Smooth muscle cell (in vitro differentiated cells): Measurements from ENCODE around the gene STAMBP. TPM values are rescaled to one million over a fixed set of nuclear protein-coding genes. Genes with fewer than 3 reads are reported as not detected.
A peak's percentile ranks its signal among the peaks of the same experiment; 100 is the strongest.
"Not testable (repeated sequence)": the region's sequence is repeated elsewhere in the genome, so short reads cannot be mapped to it uniquely, and the experiment has no call there.

Source experiments
- DNase-seq: peaks from one replicate; lab custom pipeline; 2025; ENCODE audit not compliant: unreplicated experiment; lab: John Stamatoyannopoulos, UW
- H2AFZ ChIP-seq: fragments of 200-600 bp; sonication (generic); 2 replicates; pipeline ENCODE4 v1.6.0; 2016; ENCODE audit warnings: antibody characterized with exemption, low read depth, mild to moderate bottlenecking
- H3F3A ChIP-seq: fragments of 200-600 bp; sonication (generic); 2 replicates; pipeline ENCODE4 v1.6.0; 2017; ENCODE audit warnings: antibody characterized with exemption, low read depth
- H3K27ac ChIP-seq: fragments of 200-600 bp; sonication (generic); 2 replicates; pipeline ENCODE4 v1.5.1; 2016; ENCODE audit warnings: low read depth, mild to moderate bottlenecking
- H3K27me3 ChIP-seq: fragments of 200-600 bp; sonication (generic); 2 replicates; pipeline ENCODE4 v1.6.1; 2016; ENCODE audit warnings: low read depth, mild to moderate bottlenecking
- H3K36me3 ChIP-seq: fragments of 200-600 bp; sonication (generic); 2 replicates; pipeline ENCODE4 v1.5.1; 2016; ENCODE audit warnings: low read depth
- H3K4me1 ChIP-seq: fragments of 200-600 bp; sonication (generic); 2 replicates; pipeline ENCODE4 v1.5.1; 2016; ENCODE audit warnings: low read depth
- H3K4me2 ChIP-seq: fragments of 200-600 bp; sonication (generic); 2 replicates; pipeline ENCODE4 v1.6.0; 2016; ENCODE audit warnings: mild to moderate bottlenecking
- H3K4me3 ChIP-seq: fragments of 200-600 bp; sonication (generic); 2 replicates; pipeline ENCODE4 v1.5.1; 2016; ENCODE audit warnings: mild to moderate bottlenecking
- H3K79me2 ChIP-seq: fragments of 200-600 bp; sonication (generic); 2 replicates; pipeline ENCODE4 v1.6.0; 2016; ENCODE audit warnings: low read depth, mild to moderate bottlenecking
- H3K9ac ChIP-seq: fragments of 200-600 bp; sonication (generic); 2 replicates; pipeline ENCODE4 v1.6.0; 2016; ENCODE audit warnings: low read depth
- H3K9me3 ChIP-seq: fragments of 200-600 bp; sonication (generic); replicated peaks from 2 replicates; pipeline ENCODE4 v1.5.1; 2016; ENCODE audit warnings: low read depth
- H4K20me1 ChIP-seq: fragments of 200-600 bp; sonication (generic); 2 replicates; pipeline ENCODE4 v1.6.0; 2016; ENCODE audit warnings: low read depth
- WGBS: methylation state at CpG from one replicate; pipeline ENCODE4 v1.1.7; 2016; ENCODE audit warnings: low lambda C conversion rate; 5-methylcytosine and 5-hydroxymethylcytosine counted together
- polyA plus RNA-seq: library from polyadenylated mRNA; unstranded; fragments of >200 nt; fragmentation: Nextera tagmentation; extraction: Ambion mirVana; gene quantifications from 2 replicates; pipeline ENCODE4 v1.2.1, GENCODE V29; 2016
- total RNA-seq: library from RNA; depleted of rRNA; stranded (reverse); fragments of >200 nt; gene quantifications from 2 replicates; pipeline ENCODE4 v1.2.3, GENCODE V29; 2014
- TF ChIP-seq, protein P1 (sequence below): fragments of 200-600 bp; sonication (generic); IDR thresholded peaks from 2 replicates; pipeline ENCODE4 v1.5.1; 2017; ENCODE audit warnings: borderline replicate concordance, mild to moderate bottlenecking, antibody characterized with exemption; ENCODE audit not compliant: insufficient read depth, poor library complexity, severe bottlenecking

Gene STAMBP
- total RNA-seq (36.3 and 61.1 TPM in 2 replicates), polyA plus RNA-seq (48.5 and 53.0 TPM in 2 replicates)

DNA sequence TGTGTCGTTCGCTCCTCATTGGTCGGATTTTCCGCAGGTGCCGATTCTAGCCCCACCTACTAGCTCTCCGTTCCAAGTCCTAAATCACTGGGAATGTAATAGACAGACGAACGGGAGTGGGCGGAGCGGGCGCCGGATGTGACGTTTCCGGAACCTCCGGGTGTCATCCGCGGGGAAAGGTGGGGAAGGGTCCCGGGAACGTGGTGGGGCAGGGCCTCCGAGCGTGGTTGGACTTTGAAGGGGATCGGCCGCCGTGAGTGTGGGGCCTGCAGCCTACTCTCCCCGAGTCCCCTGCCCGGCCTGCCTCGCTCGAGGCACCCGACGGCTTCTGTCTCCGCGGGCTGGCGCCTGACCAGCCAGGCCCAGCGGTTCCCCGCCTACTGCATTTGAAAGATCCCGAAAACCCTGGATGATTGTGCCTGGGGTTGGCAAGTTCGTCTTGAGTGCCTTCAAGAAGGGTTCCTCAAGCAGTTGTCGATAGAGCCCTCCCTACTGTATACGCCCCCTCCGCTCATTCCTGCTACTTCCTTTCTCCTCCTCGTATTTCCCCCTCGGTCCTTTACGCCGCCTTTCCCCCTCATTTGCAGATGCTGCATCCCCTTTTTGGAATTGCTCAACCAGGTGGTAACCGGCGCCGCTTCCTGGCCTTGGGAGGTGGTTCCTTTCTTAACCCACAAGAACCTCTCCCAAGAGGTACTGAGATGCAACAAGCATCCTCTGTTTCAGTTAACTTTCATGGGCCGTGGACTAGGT is at the start of gene STAMBP:
Gene STAMBP (plus strand): TSS at position 144 of the 753 bp plus-strand sequence. CDS start 1,896 bp downstream, outside the sequence.
- Histone ChIP-seq H3K27ac (peak within 1 kb of the TSS; percentile 97), H3K9ac (peak within 1 kb of the TSS; percentile 97), H3K27me3 (no peaks in the 10 kb centered on the region), H4K20me1 (no peaks in the 10 kb centered on the region), H3K79me2 (peaks cover 9% of the 10 kb centered on the region), H3K9me3 (no peaks in the 10 kb centered on the region), H2AFZ (peak within 1 kb of the TSS; percentile 86), H3F3A (peaks cover 8% of the 10 kb centered on the region), H3K4me2 (peak within 1 kb of the TSS; percentile 94), H3K4me3 (peak within 1 kb of the TSS; percentile 75), H3K36me3 (peaks cover 6% of the 10 kb centered on the region), H3K4me1 (peaks cover 12% of the 10 kb centered on the region)
- peak; percentile 67 for DNase-seq
- under 1% methylated on average over 34 of the region's 48 CpGs for WGBS
- TF ChIP-seq, protein P1, sequence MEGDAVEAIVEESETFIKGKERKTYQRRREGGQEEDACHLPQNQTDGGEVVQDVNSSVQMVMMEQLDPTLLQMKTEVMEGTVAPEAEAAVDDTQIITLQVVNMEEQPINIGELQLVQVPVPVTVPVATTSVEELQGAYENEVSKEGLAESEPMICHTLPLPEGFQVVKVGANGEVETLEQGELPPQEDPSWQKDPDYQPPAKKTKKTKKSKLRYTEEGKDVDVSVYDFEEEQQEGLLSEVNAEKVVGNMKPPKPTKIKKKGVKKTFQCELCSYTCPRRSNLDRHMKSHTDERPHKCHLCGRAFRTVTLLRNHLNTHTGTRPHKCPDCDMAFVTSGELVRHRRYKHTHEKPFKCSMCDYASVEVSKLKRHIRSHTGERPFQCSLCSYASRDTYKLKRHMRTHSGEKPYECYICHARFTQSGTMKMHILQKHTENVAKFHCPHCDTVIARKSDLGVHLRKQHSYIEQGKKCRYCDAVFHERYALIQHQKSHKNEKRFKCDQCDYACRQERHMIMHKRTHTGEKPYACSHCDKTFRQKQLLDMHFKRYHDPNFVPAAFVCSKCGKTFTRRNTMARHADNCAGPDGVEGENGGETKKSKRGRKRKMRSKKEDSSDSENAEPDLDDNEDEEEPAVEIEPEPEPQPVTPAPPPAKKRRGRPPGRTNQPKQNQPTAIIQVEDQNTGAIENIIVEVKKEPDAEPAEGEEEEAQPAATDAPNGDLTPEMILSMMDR = no peak

DNA sequence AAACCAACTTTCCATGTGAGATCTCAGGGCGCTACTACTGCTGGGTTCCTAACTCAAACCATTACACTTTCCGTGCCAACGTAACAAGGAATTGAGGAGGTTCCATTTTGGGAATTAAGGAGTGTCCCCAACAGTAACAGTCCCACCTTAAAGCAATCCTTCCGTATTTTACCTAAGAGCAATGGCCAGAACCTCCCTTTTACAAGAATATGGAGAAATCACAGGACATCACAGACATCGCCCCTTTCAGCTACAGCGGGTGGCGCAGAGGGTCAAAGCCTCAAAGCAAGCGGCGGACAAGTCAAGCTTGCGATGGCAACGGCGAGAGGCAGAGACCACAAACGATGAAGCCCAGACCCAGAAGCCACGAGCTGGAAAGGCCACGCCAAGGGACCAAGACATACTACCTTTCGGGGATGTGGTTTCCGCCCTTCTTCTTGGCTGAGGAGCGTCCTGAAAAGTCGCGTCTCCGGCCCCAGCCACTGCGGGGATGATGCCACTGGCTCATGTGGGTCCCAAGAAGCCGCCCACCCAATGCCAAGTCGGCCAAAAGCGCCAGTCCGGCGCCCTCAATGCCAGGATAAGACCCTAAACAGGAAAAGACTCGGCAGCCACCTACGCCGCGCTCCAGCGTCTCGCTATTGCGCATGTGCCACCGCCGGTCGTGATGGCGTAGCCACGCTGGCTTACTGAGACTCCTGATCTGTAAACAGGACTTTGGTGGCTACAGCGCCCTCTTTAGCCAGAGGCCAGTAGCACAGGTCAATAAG is 49.1 kb upstream of the STAMBP start, which contains the start of gene DUSP11:
Gene DUSP11 (minus strand): TSS at position 637 of the 770 bp plus-strand sequence. CDS start 129 bp downstream, at position 508.
- Histone ChIP-seq H3K4me1 (peaks cover 21% of the 10 kb centered on the region), H3K4me2 (peak within 1 kb of the TSS; percentile 92), H3K79me2 (peaks cover 41% of the 10 kb centered on the region), H2AFZ (peak within 1 kb of the TSS; percentile 91), H3K4me3 (peak within 1 kb of the TSS; percentile 74), H3K36me3 (peaks cover under 1% of the 10 kb centered on the region), H3F3A (peaks cover 3% of the 10 kb centered on the region), H4K20me1 (peaks cover 21% of the 10 kb centered on the region), H3K9ac (peak within 1 kb of the TSS; percentile 95), H3K9me3 (no peaks in the 10 kb centered on the region), H3K27ac (peak within 1 kb of the TSS; percentile 81), H3K27me3 (no peaks in the 10 kb centered on the region)
- TF ChIP-seq, protein P1 = peak; percentile 79
- 1% methylated on average over 40 of the region's 40 CpGs for WGBS
- DNase-seq = peak; percentile 81

- H3K4me2 ChIP-seq = peak overlapping the region; percentile 92
- H3K36me3 ChIP-seq = no peaks in the 10 kb centered on the region
- peaks cover 17% of the 10 kb centered on the region for H4K20me1 ChIP-seq
- H3K27ac ChIP-seq = no peak overlapping the region
- no peak for DNase-seq
- H3K79me2 ChIP-seq = peaks cover 35% of the 10 kb centered on the region
- H3K9ac ChIP-seq = no peak overlapping the region
- 7% methylated on average over 7 of the region's 7 CpGs for WGBS
- no peaks in the 10 kb centered on the region for H3K27me3 ChIP-seq
- peak overlapping the region; percentile 74 for H3K4me3 ChIP-seq
- peaks cover 21% of the 10 kb centered on the region for H3K4me1 ChIP-seq
- peaks cover 3% of the 10 kb centered on the region for H3F3A ChIP-seq
- H2AFZ ChIP-seq = peak overlapping the region; percentile 91
- no peaks in the 10 kb centered on the region for H3K9me3 ChIP-seq
- TF ChIP-seq, protein P1 = no peak
These were observed 48.6 kb upstream of the STAMBP start for GRCh38 chr2:73780237-73780582.

- H3K79me2 ChIP-seq = peaks cover 15% of the 10 kb centered on the region
- H3K9ac ChIP-seq, H3K4me2 ChIP-seq, H4K20me1 ChIP-seq, H3K9me3 ChIP-seq, H3K27ac ChIP-seq, H3K4me1 ChIP-seq, H3K36me3 ChIP-seq, H3F3A ChIP-seq, H3K4me3 ChIP-seq, H2AFZ ChIP-seq, H3K27me3 ChIP-seq, DNase-seq: not testable (repeated sequence)
- 77% methylated on average over 15 of the region's 15 CpGs for WGBS
These were observed 45.4 kb upstream of the STAMBP start for GRCh38 chr2:73783402-73783801.

GRCh38 chr2:73783883-73784282 is 44.9 kb upstream of the STAMBP start, which contains the start of gene C2orf78:
Gene C2orf78, plus strand, starts transcription at chr2:73784183. Its CDS starts 127 bp downstream, at chr2:73784310.
- not testable (repeated sequence) for H2AFZ ChIP-seq, DNase-seq, H3K27ac ChIP-seq, H3K4me2 ChIP-seq, H4K20me1 ChIP-seq, H3K9me3 ChIP-seq, H3K79me2 ChIP-seq, H3K9ac ChIP-seq, H3K36me3 ChIP-seq, H3F3A ChIP-seq, H3K4me3 ChIP-seq, H3K4me1 ChIP-seq, H3K27me3 ChIP-seq
- WGBS = 79% methylated on average over 3 of the region's 3 CpGs
